GM12878 (cell line): ENCODE results near the gene FBXL17. TPM values are rescaled to one million over a fixed set of nuclear protein-coding genes. Genes with fewer than 3 reads are reported as not detected.

Source experiments
- ATAC-seq: fragments of 200-7000 bp; cut with Tn5 transposase; 3 replicates; pipeline ENCODE4 v1.9.1; 2020; ENCODE audit warnings: mild to moderate bottlenecking, moderate library complexity
- BruUV-seq: library from RNA; stranded (reverse); fragments of 400-500 nt; replicated peaks from 2 replicates; lab custom pipeline; 2021; lab: Mats Ljungman, UMichigan
- CTCF ChIA-PET: fragments of 300-600 bp; sonication (Branson Sonifier 250); formaldehyde crosslinking; extraction: SDS; loops from one replicate; lab custom pipeline; 2021; ENCODE audit warnings: inconsistent platforms; lab: Yijun Ruan, JAX
- POLR2A ChIA-PET: fragments of 350-600 bp; formaldehyde crosslinking; extraction: SDS; loops from one replicate; lab custom pipeline; 2021; ENCODE audit warnings: inconsistent platforms; lab: Charles Lee
- RAD21 ChIA-PET: fragments of 300-600 bp; sonication (Branson Sonifier 250); formaldehyde crosslinking; loops from one replicate; lab custom pipeline; 2023; ENCODE audit warnings: antibody characterized with exemption; ENCODE audit not compliant: unreplicated experiment; lab: Charles Lee
- SMC1A ChIA-PET: fragments of 300-600 bp; sonication (Branson Sonifier 250); formaldehyde crosslinking; loops from one replicate; lab custom pipeline; 2023; ENCODE audit not compliant: unreplicated experiment, uncharacterized antibody; lab: Charles Lee
- DNase-seq: peaks from one replicate; pipeline ENCODE4 v3.0.0-alpha.2; 2011; ENCODE audit warnings: low read depth, low spot score
- FAIRE-seq: peaks from 3 replicates; lab custom pipeline; 2011; peaks lifted over from hg19 to GRCh38; lab: Jason Lieb, UNC
- H2AFZ ChIP-seq: 2 replicates; pipeline ENCODE4 v1.6.0; 2011; ENCODE audit warnings: low read depth, low read length, control low read depth; ENCODE audit not compliant: control insufficient read depth
- H3K27ac ChIP-seq: 2 replicates; pipeline ENCODE4 v1.5.1; 2011; ENCODE audit warnings: control low read depth; ENCODE audit not compliant: control insufficient read depth, insufficient read depth
- H3K27me3 ChIP-seq, 2 experiments: replicated peaks in 1 of 2; 2 replicates each; pipeline versions ENCODE4 v1.6.0 to v1.6.1; 2011; ENCODE audit warnings: low read length in 1 of 2; ENCODE audit not compliant: control insufficient read depth in 2 of 2, insufficient read depth in 2 of 2
- H3K36me3 ChIP-seq, 2 experiments: 2 replicates each; pipeline ENCODE4 v1.5.1; 2011; ENCODE audit warnings: low read length in 1 of 2; ENCODE audit not compliant: control insufficient read depth in 2 of 2, insufficient read depth in 2 of 2
- H3K4me1 ChIP-seq: 2 replicates; pipeline ENCODE4 v1.6.1; 2011; ENCODE audit warnings: mild to moderate bottlenecking, low read length, moderate library complexity, mixed read lengths; ENCODE audit not compliant: control insufficient read depth, insufficient read depth
- H3K4me2 ChIP-seq: 2 replicates; pipeline ENCODE4 v1.6.0; 2011; ENCODE audit warnings: control low read depth; ENCODE audit not compliant: control insufficient read depth, insufficient read depth
- H3K4me3 ChIP-seq: fragments of 200-600 bp; sonication (generic); 2 replicates; pipeline ENCODE4 v1.5.1; 2016
- H3K79me2 ChIP-seq: 2 replicates; pipeline ENCODE4 v1.6.0; 2011; ENCODE audit warnings: low read length; ENCODE audit not compliant: control insufficient read depth, insufficient read depth
- H3K9ac ChIP-seq: 2 replicates; pipeline ENCODE4 v1.8.0; 2011; ENCODE audit warnings: low read length, control low read depth, mixed read lengths; ENCODE audit not compliant: control insufficient read depth, insufficient read depth
- H3K9me3 ChIP-seq: replicated peaks from 3 replicates; pipeline ENCODE4 v1.5.1; 2011; ENCODE audit warnings: mild to moderate bottlenecking, low read length; ENCODE audit not compliant: control insufficient read depth, insufficient read depth
- H4K20me1 ChIP-seq: 2 replicates; pipeline ENCODE4 v1.6.0; 2011; ENCODE audit not compliant: control insufficient read depth, insufficient read depth
- EP300 ChIP-seq, 2 experiments: fragments of 150-350 bp in 1 of 2; IDR thresholded peaks; 2 replicates each; pipeline ENCODE4 v1.6.1; 2011 to 2012; ENCODE audit warnings: low read depth in 2 of 2, low read length in 2 of 2, borderline replicate concordance in 1 of 2, improper control_type of control experiment in 1 of 2, inconsistent platforms in 1 of 2; ENCODE audit not compliant: control insufficient read depth in 1 of 2
- GABPA ChIP-seq: IDR thresholded peaks from 2 replicates; pipeline ENCODE4 v1.6.1; 2014; ENCODE audit warnings: antibody characterized with exemption, low read depth, mild to moderate bottlenecking, inconsistent platforms
- POLR2A ChIP-seq: IDR thresholded peaks from 2 replicates; pipeline ENCODE4 v1.6.1; 2011; ENCODE audit warnings: low read depth, mild to moderate bottlenecking, low read length
- POLR2AphosphoS2 ChIP-seq: IDR thresholded peaks from 2 replicates; pipeline ENCODE4 v1.6.1; 2011; ENCODE audit warnings: low read depth, mild to moderate bottlenecking, low read length, improper control_type of control experiment, moderate library complexity
- RFX5 ChIP-seq: IDR thresholded peaks from 2 replicates; pipeline ENCODE4 v1.6.1; 2011; ENCODE audit warnings: low read depth, low read length, improper control_type of control experiment
- SMC3 ChIP-seq: IDR thresholded peaks from 2 replicates; pipeline ENCODE4 v1.6.1; 2011; ENCODE audit warnings: low read length, improper control_type of control experiment, borderline replicate concordance
- TCF12 ChIP-seq: IDR thresholded peaks from 2 replicates; pipeline ENCODE4 v1.6.1; 2011; ENCODE audit warnings: low read depth, mild to moderate bottlenecking, low read length
- YBX1 ChIP-seq: fragments of 450-650 bp; IDR thresholded peaks from 2 replicates; pipeline ENCODE4 v1.6.1; 2016; ENCODE audit warnings: antibody characterized with exemption
- WGBS: methylation state at CpG from one replicate; pipeline ENCODE4 v1.1.6; 2016; ENCODE audit warnings: low lambda C conversion rate; ENCODE audit not compliant: insufficient replicate concordance, insufficient coverage; ENCODE audit errors: missing lambda C conversion rate; 5-methylcytosine and 5-hydroxymethylcytosine counted together
- in situ Hi-C: fragments of 300-500 bp; cut with MboI; formaldehyde crosslinking; loops from 9 replicates; pipeline ENCODE4 v1.14.3; 2018; ENCODE audit warnings: mixed read lengths
- intact Hi-C: fragments of 100-400 bp; cut with micrococcal nuclease; formaldehyde crosslinking; loops from one replicate; pipeline ENCODE4 v1.14.2; 2022; ENCODE audit not compliant: unreplicated experiment
- polyA plus RNA-seq, 11 experiments: library from polyadenylated mRNA; depleted of rRNA in 4 of 11; unstranded in 6 of 11; stranded (reverse) in 5 of 11; fragments of >200 nt; fragmentation: Nextera tagmentation in 4 of 11; fragmentation: Illumina TruSeq in 1 of 11; extraction: Ambion mirVana in 4 of 11; extraction: Trizol in 1 of 11; gene quantifications; 1 replicate in 1 of 11; 2 replicates in 10 of 11; pipeline versions ENCODE4 v1.2.1 to v1.2.3, GENCODE V29; 2011 to 2016; ENCODE audit warnings: inconsistent platforms in 2 of 11, missing spikeins in 2 of 11, low read depth in 1 of 11
- total RNA-seq, 4 experiments: library from RNA; depleted of rRNA in 3 of 4; stranded (reverse); fragments of >200 nt in 3 of 4; fragmentation: Illumina TruSeq in 1 of 4; extraction: Trizol in 1 of 4; gene quantifications; 2 replicates each; pipeline versions ENCODE4 v1.2.1 to v1.2.3, GENCODE V29; 2013 to 2021
- TF ChIP-seq, protein P1 (sequence below): fragments of 450-650 bp; IDR thresholded peaks from 2 replicates; pipeline ENCODE4 v1.6.1; 2016; ENCODE audit warnings: mild to moderate bottlenecking, moderate library complexity, borderline replicate concordance
- TF ChIP-seq, protein P2 (sequence below): fragments of 450-650 bp; formaldehyde crosslinking; IDR thresholded peaks from 2 replicates; pipeline ENCODE4 v1.5.0; 2022; ENCODE audit warnings: mild to moderate bottlenecking, missing genetic modification characterization

FBXL17 gene
- total and polyA plus RNA-seq, 10 of the 15 experiments (the other 5 are each of a cell fraction or from before 2014, with no cell fraction given), result 0.88 to 9.0 (median 4.4) TPM

DNA sequence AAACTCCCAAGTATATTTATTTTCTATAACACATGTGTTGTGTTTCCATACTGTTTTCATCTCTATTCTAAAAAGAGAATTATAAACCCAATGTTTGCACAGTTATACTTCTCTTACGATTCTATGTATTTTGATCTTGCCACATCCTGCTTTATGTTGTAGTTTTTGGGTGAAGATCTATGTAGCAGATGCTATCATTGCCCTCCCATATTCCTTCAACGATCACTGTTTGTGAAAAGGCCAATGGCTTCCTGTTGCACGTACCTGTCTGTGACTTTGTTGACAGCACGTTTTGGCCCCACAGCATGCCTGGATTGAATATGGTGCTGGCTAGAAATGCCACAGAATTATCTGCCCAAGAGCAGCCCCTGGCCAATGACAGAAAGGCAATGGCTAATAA is 456.7 kb downstream of the FBXL17 start:
- in situ Hi-C loops (no loop called here), intact Hi-C loops (no loop called here)
- H3K4me3 ChIP-seq, result no peak overlapping the region
- no peak overlapping the region for H3K27ac ChIP-seq
- POLR2A ChIA-PET, result no interaction called here
- BruUV-seq, result no TSS peak
- TF ChIP-seq, protein P1, sequence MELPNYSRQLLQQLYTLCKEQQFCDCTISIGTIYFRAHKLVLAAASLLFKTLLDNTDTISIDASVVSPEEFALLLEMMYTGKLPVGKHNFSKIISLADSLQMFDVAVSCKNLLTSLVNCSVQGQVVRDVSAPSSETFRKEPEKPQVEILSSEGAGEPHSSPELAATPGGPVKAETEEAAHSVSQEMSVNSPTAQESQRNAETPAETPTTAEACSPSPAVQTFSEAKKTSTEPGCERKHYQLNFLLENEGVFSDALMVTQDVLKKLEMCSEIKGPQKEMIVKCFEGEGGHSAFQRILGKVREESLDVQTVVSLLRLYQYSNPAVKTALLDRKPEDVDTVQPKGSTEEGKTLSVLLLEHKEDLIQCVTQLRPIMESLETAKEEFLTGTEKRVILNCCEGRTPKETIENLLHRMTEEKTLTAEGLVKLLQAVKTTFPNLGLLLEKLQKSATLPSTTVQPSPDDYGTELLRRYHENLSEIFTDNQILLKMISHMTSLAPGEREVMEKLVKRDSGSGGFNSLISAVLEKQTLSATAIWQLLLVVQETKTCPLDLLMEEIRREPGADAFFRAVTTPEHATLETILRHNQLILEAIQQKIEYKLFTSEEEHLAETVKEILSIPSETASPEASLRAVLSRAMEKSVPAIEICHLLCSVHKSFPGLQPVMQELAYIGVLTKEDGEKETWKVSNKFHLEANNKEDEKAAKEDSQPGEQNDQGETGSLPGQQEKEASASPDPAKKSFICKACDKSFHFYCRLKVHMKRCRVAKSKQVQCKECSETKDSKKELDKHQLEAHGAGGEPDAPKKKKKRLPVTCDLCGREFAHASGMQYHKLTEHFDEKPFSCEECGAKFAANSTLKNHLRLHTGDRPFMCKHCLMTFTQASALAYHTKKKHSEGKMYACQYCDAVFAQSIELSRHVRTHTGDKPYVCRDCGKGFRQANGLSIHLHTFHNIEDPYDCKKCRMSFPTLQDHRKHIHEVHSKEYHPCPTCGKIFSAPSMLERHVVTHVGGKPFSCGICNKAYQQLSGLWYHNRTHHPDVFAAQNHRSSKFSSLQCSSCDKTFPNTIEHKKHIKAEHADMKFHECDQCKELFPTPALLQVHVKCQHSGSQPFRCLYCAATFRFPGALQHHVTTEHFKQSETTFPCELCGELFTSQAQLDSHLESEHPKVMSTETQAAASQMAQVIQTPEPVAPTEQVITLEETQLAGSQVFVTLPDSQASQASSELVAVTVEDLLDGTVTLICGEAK, result no peak
- TF ChIP-seq POLR2A (no peak), SMC3 (no peak), TCF12 (no peak), POLR2AphosphoS2 (no peak), GABPA (no peak), RFX5 (no peak), YBX1 (no peak), EP300 (IDR thresholded peaks at IDR 0.05; ENCODE audit: borderline replicate concordance in 1 of 2, control insufficient read depth in 1 of 2, low read depth in 2 of 2, low read length in 2 of 2) (no peak)
- TF ChIP-seq, protein P2, sequence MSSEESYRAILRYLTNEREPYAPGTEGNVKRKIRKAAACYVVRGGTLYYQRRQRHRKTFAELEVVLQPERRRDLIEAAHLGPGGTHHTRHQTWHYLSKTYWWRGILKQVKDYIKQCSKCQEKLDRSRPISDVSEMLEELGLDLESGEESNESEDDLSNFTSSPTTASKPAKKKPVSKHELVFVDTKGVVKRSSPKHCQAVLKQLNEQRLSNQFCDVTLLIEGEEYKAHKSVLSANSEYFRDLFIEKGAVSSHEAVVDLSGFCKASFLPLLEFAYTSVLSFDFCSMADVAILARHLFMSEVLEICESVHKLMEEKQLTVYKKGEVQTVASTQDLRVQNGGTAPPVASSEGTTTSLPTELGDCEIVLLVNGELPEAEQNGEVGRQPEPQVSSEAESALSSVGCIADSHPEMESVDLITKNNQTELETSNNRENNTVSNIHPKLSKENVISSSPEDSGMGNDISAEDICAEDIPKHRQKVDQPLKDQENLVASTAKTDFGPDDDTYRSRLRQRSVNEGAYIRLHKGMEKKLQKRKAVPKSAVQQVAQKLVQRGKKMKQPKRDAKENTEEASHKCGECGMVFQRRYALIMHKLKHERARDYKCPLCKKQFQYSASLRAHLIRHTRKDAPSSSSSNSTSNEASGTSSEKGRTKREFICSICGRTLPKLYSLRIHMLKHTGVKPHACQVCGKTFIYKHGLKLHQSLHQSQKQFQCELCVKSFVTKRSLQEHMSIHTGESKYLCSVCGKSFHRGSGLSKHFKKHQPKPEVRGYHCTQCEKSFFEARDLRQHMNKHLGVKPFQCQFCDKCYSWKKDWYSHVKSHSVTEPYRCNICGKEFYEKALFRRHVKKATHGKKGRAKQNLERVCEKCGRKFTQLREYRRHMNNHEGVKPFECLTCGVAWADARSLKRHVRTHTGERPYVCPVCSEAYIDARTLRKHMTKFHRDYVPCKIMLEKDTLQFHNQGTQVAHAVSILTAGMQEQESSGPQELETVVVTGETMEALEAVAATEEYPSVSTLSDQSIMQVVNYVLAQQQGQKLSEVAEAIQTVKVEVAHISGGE (CRISPR knock-in tag), result no peak
- CTCF ChIA-PET, result no interaction called here
- no peaks in the 10 kb centered on the region for H3K36me3 ChIP-seq
- 0 out of 2 replicates have a peak, but pooled peaks cover under 1% of the 10 kb centered on the region for H3K4me1 ChIP-seq
- H4K20me1 ChIP-seq, result no peaks in the 10 kb centered on the region
- H3K9ac ChIP-seq, result no peak overlapping the region
- no peaks in the 10 kb centered on the region for H3K9me3 ChIP-seq
- no peak overlapping the region for H2AFZ ChIP-seq
- FAIRE-seq (no peak), DNase-seq (no peak), ATAC-seq (no peak)
- H3K4me2 ChIP-seq, result no peak overlapping the region
- H3K79me2 ChIP-seq, result no peaks in the 10 kb centered on the region
- SMC1A ChIA-PET, result interaction anchor here (1.7 kb wide), 1 partner anchor 39 kb away, joined by 3 read pairs; no protein-coding TSS in a partner anchor
- 75% methylated on average over 4 of the region's 4 CpGs for WGBS
- RAD21 ChIA-PET, result no interaction called here
- H3K27me3 ChIP-seq, result no peaks in the 10 kb centered on the region
